T-helper 2 cell (primary cell): ENCODE measurements around the gene TSPAN33.
"Not testable (repeated sequence)": the region's sequence is repeated elsewhere in the genome, so short reads cannot be mapped to it uniquely, and the experiment has no call there.

Experiments
- DNase-seq, 5 experiments: peaks; one replicate each; pipeline versions ENCODE4 v3.0.0 to v3.0.0-alpha.2; 2012 to 2022
- total RNA-seq, 2 donors: gene quantifications; one replicate each; lab custom pipeline; 2026; lab: John Stamatoyannopoulos, UW

Gene TSPAN33, protein sequence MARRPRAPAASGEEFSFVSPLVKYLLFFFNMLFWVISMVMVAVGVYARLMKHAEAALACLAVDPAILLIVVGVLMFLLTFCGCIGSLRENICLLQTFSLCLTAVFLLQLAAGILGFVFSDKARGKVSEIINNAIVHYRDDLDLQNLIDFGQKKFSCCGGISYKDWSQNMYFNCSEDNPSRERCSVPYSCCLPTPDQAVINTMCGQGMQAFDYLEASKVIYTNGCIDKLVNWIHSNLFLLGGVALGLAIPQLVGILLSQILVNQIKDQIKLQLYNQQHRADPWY
- total RNA-seq: 3.2 to 5.3 reads per million in 2 donors

DNA sequence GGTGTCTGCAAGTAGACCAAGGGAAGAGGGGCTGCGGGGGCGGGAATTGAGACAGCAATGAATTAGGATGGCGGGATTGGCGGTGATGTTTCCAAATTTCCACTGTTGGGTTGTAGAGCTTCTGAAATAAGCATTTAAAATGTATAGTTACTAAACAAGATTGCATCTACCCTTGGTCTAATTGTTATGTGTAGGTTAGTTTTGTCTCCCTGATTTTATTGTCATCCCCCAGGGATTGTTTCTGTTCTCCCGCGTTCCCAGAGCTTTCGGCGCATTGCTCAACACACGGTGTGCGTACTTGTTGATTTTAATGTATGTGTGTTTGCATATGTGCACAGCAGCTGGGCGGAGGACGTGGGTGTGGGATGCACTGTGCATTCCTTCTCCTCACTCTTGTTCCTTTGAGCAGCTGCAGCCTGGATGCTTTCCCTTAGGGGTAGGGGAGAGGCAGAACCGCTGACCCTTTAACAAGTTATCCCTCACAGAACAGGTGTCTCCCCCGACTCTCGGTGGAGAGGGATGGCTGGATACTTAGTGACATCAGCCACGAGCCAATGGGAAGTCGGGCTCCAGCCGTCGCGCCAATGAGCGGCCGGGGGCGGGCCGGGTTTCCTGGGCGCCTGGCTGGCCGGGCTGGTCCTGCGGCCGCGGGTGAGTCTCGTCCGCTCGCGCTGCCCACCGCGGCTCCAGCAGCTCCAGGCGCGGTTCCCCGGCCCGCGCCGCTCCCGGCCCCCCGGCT, at the start of gene TSPAN33:
Gene TSPAN33 (plus strand): TSS at position 613 of the 739 bp plus-strand sequence. CDS start 274 bp downstream, outside the sequence.
- DNase-seq: peak in 4 of 5 experiments; percentile 27 to 69 (median 48)

DNA sequence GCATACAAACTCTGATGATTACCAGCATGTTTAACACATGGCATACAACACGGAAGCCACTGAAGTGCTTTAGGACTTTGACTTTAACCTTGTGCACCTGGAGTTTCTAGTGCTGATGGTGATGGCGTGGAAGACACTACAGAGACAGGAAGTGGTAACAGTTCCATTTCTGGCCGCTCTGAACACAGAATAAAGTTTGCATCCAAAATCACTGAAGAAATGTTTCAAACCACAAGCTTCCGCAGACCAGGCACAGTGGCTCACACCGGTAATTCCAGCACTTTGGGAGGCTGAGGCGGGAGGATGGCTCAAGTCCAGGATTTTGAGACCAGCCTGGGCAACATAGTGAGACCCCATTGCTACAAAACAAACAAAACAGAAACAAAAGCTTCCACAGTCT, 49.2 kb upstream of the TSPAN33 start:
- DNase-seq: peak in 1 of 5 experiments; percentile 86

DNA sequence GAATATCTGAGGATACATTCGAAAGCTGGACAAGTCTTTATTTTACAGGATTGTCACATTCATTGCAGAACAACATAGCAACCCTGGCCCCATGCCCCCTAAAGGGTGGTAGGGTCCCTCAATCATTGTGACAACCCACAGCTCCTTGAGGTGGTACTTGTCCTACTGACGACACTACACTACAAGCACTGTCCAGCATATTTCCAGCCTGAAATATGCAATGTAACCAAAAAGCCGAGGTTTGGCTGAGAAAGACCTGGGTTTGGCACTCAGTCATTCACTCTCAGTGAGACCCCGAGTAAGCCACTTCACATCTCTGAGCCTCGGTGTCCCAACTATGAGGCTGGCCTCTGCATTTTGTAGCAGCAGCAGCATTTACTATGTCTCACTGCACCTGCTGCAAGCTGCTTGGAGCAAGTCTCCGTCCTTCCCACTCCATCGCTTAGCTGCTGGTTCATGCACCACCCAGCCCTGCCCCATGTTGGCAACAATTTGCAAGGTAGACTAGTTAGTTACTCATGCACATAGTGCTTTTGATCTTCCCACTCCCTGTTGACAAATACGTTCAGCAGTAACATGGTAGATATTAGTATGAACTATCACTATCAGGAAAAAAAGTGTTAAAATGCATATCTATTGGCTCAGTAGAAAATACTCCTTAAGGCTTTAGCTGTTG, 46.0 kb upstream of the TSPAN33 start:
- DNase-seq: no peak

DNA sequence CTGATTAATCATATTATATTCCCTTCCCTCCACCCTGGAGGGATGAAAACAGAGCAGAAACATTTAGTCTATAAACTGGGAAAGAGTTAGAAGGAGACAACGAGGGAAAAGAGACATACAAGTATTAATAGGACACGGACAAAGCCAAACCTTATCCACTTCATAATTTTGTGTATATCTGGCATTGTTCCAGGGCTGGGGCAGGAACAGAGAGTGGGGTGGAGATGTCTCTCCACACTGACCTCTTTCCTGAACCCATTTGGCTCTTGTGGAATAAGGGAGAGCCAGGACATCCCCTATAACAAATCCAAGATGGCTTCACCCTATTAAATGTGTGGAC, 43.7 kb upstream of the TSPAN33 start:
- DNase-seq: no peak

DNA sequence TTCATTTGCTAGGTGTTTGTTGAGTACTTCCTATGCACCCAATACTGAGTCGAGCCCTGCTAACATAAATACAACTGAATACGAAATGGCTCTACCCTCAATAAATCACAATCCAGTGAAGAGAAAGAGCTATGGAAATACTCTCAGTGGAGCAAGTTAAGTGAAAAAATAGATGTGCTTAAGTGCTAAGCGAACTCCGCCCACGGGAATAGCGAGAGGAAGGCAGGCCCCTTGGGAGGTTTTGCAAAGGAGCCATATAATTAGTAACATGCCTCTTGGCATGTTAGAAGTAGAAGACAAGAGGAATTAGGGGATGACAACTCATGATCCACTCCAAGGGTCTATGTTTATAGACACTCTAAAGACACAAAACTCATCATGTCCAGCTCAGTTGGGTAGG, 42.8 kb upstream of the TSPAN33 start:
- no peak for DNase-seq

DNA sequence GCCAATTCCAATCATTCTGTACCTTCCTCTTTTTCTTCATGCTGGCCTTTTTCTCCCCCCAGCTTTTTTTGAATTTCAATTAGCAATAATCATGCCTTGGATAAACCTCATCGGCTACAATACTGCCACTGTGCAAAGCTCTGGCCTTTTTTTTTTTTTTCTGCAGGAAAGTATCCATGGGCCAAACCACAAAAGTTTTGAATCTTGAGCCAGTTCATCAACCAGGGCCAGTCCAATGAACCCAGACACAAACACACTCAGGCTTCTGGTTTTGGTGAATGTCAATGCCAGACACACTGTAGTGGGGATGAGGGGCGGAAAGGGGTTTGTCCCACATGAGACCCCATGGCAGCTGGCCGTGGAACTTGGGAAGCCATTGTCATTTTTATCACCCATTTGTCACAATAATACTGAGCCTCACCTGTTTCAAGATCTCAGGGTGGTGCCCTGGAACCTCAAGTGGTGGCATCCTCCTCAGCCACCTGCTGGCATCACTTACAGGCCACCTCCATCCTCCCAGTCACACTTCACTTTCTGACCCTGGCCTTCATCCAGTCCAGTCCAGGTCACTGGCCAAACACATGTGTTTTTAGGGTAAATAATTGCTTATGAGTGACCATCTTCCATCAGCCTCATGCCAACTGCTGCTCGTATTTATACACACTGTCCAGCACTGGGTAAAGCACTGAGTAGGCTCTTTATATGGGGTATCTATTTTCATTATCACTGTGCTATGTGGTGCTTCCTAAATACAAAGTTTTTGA, 40.8 kb upstream of the TSPAN33 start:
- DNase-seq: no peak

DNA sequence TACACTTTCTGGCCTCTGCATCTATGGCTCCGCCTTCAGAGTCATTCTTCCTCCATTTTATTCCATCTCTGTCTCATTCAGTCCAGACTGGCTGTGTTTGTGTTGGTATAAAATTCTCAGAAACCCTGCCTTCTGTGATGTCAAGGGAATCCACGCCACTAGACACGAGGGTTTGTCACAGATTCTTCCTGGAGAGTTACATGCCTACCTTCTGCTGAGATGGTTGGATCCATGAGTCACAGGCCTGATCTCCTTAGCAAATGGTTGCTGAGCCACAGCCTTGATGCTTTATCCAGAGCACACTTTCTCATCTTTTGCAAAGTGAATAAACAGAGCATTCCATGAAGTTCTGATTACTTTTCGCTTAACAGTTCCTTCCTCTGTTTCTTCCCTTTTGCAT, 35.9 kb upstream of the TSPAN33 start:
- DNase-seq: no peak

DNA sequence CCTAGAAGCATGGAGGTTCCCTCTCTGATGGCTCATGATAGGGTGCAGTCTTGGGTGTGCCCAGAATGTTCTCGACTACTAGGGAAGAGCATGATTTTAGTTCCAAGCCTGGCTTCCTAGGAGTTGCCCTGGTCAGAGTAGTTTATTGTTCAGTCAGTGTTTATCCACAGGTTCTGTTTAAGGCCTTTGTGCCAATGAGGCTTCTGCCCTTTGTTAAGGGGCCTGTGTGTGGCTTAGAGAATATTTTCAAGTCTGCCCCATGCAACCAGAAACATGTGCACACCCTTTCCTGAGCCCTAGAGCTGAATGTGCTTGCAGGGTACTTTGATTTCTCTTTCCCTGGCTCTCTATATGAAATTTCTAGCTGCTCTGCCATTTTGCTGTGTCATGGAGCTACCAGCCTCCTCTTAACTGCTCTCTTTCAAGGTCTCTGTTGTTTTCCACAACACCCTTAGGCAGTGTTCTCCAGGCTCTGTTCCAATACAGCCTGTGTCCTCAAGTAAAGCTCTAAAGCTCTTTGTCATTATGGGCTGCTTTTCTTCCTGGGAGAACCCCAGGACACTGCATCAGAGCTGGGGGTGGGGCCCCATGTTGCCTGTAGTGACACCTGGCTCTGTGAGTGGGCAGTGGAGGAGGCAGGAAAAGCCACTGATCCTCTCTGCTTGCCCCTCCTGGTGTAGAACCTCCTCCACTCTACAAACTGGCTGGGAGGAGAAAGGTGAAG, 34.1 kb upstream of the TSPAN33 start:
- no peak for DNase-seq

DNA sequence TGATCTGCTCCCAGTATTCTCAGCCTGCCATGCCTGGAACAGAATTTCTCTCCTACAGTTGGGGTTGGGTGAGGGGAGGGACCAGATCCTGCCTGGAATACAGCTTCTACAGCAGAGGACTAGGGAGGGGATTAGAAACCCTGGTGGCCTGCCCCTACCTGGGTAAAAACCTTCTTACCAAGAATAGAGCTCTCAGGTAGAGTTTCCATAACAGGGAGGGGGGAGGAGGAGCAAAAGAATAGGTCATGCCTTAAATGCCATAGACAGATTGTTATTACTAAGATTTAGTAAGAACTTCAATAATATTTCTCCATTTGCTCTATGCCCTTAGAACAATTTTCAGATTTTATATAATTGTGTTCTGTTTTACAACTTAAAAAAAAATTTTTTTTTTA, 33.5 kb upstream of the TSPAN33 start:
- DNase-seq: no peak

DNA sequence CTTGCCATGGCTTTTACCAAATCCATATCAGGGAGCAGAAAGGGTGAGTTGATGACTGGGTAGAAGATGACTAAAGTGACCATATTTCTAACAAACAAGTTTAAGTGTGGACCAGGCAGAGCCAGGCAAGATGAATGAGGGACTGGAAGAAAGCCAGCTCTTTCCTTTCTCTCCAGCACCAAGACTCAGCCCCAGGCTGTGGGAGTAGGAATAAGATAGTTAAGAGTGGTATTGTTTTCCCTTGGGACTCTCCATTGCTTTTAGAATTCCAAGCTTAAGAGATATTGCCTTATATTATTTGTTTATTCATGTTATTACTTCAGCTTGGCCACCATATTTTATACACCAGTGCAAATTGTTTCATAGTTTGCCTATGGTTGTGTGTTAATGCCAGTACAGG, 28.8 kb upstream of the TSPAN33 start:
- DNase-seq: no peak

DNA sequence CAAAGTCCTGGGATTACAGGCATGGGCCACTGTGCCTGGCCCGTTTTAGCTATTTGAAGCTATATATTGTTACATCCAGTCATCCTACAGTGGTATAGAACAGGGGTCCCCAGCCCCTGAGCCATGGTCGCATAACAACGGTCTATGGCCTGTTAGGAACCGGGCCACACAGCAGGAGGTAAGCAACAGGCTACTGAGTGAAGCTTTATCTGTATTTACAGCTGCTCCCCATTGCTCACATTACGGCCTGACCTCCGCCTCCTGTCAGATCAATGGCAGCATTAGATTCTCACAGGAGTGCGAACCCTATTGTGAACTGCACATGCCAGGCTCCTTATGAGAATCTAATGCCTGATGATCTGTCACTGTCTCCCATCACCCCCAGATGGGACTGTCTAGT, 26.3 kb upstream of the TSPAN33 start:
- no peak for DNase-seq

DNA sequence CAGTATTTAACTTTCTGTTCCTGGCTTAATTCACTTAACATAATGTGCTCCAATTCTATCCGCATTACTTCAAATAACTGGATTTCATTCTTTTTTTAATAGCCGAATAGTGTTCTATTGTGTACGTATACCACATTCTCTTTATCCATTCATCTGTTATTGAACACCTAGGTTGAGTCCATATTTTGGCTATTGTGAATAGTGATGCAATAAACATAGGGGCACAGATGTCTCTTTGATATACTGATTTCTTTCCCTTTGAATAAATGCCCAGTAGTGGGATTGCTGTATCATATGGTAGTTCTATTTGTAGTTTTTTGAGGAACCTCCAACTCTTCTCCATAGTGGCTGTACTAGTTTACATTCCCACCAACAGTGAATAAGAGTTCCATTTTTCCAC, 25.5 kb upstream of the TSPAN33 start:
- DNase-seq: no peak

DNA sequence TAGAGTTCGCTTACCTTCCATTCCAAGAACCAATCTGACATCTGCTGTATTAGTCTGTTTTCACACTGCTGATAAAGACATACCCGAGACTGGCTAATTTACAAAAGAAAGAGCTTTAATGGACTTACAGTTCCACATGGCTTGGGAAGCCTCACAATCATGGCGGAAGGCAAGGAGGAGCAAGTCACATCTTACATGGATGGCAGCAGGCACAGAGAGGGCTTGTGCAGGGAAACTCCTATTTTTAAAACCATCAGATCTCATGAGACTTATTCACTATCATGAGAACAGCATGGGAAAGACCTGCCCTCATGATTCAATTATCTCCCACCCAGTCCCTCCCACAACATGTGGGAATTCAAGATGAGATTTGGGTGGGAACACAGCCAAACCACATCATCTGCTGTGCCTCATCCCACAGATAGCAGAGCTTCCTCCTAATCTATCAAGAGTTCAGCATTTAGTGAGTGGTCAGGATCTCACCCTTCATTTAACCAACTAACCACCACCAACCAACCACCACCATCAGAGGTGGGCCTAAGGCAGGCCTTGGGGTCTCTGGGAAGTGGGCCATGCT, 22.9 kb upstream of the TSPAN33 start:
- not testable (repeated sequence) for DNase-seq

DNA sequence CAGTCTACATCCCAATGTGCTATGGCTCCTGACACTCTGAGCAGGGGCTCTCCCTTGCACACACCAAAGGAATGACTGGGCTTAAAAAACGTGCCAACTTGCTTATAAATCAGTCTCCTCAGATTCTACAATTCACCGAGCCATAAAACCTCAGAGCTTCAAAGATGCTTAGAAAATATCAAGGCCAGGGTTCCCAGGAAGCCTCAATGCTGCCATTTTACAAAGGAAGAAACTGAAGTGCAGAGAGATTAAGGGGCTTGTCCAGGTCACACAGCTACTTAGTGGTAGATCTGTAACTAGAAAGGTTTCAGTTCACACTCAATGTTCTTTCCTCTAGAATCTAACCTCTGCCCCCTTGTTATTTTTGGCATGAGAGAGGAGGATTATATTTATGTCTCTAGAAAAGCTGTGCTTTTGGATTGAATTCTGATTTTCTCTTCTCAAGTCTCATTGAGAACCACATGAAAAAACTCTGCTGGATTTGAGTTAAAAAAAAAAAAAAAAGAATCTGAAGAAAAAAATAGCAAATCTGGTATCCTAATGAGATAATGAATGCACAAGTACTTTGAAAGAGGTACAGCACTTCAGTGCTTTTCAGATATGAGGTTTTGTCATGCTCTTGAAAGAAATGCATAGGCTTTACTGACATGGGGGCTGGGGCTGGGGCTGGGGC, 22.3 kb upstream of the TSPAN33 start:
- peak in 1 of 5 experiments; percentile 69 for DNase-seq

DNA sequence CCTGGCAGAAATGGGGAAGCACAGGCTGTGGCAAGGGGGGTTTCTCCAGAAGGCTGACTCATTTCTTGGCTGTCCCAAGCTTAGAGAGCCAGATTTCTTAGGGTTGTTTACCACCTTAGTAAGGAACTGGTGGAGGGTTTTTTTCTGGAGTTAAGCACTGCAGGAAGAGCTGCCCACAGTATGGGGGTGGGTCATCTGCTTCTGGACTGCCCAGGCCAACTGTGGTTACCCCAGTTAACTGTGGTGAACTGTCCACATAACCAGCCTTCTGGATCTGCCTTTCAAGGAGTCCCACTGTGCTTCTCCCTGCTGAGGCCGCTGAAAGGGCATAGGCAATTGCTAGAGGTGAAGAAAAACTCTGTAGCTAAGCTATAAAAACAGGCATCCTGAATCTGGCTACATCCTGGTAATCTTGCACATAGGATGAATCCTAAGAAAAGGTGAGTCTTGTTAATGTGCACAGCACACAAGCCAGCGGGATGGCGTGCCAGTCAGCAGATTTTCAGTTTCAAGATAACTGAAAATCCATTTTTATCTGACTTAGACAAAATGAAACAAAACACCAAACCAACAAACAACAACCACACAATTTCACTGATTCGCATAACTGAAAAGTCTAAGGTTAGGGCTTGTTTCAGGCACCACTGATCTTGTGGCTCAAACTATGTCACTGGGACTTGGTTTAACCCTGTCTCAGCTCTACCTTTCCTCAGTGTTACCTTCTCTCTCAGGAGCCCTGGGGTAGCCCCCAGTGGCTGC, 21.6 kb upstream of the TSPAN33 start:
- peak in 1 of 5 experiments; percentile 90 for DNase-seq

DNA sequence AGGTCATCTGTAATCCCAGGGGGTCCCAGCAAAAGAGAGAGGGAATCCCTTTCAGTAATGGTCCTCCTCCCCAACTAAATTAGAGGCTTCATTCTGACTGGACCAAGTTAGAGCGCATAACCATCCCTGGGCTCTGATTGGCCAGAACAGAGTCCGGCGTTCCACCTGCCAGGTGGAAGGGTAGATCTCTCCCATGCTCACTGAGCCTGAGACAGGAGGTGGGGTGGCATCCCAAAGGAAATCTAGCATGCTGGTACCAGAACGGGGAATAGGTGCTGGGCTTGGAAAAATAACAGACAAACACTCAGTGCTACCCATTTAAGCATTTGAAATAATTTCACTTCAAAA, 21.0 kb upstream of the TSPAN33 start:
- DNase-seq: no peak

DNA sequence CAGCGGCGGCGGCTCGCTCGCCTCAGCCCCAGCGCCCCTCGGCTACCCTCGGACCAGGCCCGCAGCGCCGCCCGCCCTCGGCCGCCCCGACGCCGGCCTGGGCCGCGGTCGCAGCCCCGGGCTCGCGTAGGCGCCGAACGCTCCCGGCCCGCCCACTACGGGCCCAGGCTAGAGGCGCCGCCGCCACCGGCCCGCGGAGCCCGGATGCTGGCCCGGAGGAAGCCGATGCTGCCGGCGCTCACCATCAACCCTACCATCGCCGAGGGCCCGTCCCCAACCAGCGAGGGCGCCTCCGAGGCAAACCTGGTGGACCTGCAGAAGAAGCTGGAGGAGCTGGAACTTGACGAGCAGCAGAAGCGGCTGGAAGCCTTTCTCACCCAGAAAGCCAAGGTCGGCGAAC, 18.2 kb upstream of the TSPAN33 start:
- no peak for DNase-seq

DNA sequence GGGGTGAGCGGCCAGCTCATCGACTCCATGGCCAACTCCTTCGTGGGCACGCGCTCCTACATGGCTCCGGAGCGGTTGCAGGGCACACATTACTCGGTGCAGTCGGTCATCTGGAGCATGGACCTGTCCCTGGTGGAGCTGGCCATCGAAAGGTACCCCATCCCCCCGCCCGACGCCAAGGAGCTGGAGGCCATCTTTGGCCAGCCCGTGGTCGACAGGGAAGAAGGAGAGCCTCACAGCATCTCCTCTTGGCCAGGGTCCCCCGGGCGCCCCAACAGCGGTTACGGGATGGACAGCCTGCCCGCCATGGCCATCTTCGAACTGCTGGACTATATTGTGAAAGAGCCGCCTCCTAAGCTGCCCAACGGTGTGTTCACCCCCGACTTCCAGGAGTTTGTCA, 17.4 kb upstream of the TSPAN33 start:
- DNase-seq: no peak

DNA sequence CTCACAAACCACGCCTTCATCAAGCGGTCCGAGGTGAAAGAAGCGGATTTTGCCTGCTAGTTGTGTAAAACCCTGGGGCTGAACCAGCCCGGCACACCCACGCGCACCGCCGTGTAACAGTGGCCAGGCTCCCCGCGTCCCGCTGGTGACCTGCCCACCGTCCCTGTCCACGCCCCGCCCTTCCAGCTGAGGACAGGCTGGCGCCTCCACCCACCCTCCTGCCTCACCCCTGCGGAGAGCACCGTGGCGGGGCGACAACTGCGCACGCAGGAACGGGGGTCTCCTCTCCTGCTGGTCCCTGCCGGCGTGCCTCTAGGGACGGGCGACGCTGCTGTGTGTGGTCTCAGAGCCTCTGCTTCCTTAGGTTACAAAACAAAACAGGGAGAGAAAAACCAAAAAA, 16.9 kb upstream of the TSPAN33 start:
- DNase-seq: no peak

DNA sequence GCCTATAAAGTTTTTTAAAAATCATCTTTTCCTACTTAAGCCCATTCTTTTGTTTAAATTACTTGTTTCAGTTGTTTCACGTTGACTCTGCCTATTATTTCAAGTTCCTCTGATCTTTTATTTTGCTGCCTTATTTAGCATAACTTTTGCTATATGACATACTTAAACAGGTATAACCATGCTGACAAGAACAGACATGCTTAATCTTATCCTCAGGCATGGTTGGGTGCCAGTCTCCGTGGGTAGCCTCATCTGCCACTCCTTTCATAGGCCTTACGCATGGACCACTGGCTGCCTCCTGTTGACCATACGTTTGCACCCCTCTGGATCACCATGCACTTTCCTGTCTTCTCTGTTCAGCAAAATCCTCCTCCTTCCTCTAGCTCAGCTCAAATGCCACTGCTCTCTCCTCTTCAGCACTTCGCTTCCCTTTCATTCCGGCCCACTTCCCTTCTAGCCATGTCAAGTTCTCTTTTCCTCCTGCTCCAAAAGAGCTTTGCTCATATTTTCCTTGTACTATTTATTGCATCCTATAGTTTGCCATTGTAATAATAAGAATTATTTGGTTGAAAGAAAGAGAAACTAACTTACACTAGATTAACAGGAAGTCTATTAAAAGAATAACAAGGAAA, 10.0 kb upstream of the TSPAN33 start:
- no peak for DNase-seq
